Karpas-422 (cell line): Measurements from ENCODE around the gene SARS2. TPM values are rescaled to one million over a fixed set of nuclear protein-coding genes. Genes with fewer than 3 reads are reported as not detected.
"Not testable (repeated sequence)": the region's sequence is repeated elsewhere in the genome, so short reads cannot be mapped to it uniquely, and the experiment has no call there.

Experiments used
- DNase-seq: peaks from one replicate; pipeline ENCODE4 v3.0.0-alpha.2; 2015
- H2AFZ ChIP-seq: fragments of 200-600 bp; sonication (generic); 2 replicates; pipeline ENCODE4 v1.6.1; 2014; ENCODE audit warnings: antibody characterized with exemption, low read length, mixed read lengths
- H3K27ac ChIP-seq: fragments of 200-600 bp; sonication (generic); 2 replicates; pipeline ENCODE4 v1.5.1; 2014; ENCODE audit warnings: mild to moderate bottlenecking, low read length, moderate library complexity
- H3K27me3 ChIP-seq: fragments of 200-600 bp; sonication (generic); 2 replicates; pipeline ENCODE4 v1.6.1; 2014; ENCODE audit warnings: low read length, mixed read lengths
- H3K36me3 ChIP-seq: fragments of 200-600 bp; sonication (generic); 2 replicates; pipeline ENCODE4 v1.6.1; 2014; ENCODE audit warnings: low read length, mixed read lengths; ENCODE audit not compliant: insufficient read depth
- H3K4me1 ChIP-seq: fragments of 200-600 bp; sonication (generic); 2 replicates; pipeline ENCODE4 v1.6.1; 2014; ENCODE audit warnings: mild to moderate bottlenecking, low read length, mixed read lengths
- H3K4me2 ChIP-seq: fragments of 200-600 bp; sonication (generic); 2 replicates; pipeline ENCODE4 v1.6.1; 2014; ENCODE audit warnings: low read length, low read depth, mild to moderate bottlenecking; ENCODE audit not compliant: poor library complexity, severe bottlenecking
- H3K4me3 ChIP-seq: fragments of 200-600 bp; sonication (generic); 2 replicates; pipeline ENCODE4 v1.5.1; 2014; ENCODE audit warnings: mild to moderate bottlenecking, antibody characterized with exemption, low read length, mixed read lengths
- H3K79me2 ChIP-seq: fragments of 200-600 bp; sonication (generic); 2 replicates; pipeline ENCODE4 v1.6.1; 2014; ENCODE audit warnings: mild to moderate bottlenecking, low read length, mixed read lengths
- H3K9ac ChIP-seq: fragments of 200-600 bp; sonication (generic); 2 replicates; pipeline ENCODE4 v1.6.0; 2014; ENCODE audit warnings: low read length
- H3K9me2 ChIP-seq: fragments of 200-600 bp; sonication (generic), shearing (Covaris generic); replicated peaks from 2 replicates; pipeline ENCODE4 v1.6.0; 2014; ENCODE audit warnings: mild to moderate bottlenecking, low read length, moderate library complexity; ENCODE audit not compliant: insufficient read depth
- H3K9me3 ChIP-seq: fragments of 300-700, 200-600 bp; sonication (generic); 2 replicates; pipeline ENCODE4 v1.6.1; 2014; ENCODE audit warnings: low read length, mixed read lengths
- H4K20me1 ChIP-seq: fragments of 200-600 bp; sonication (generic); 2 replicates; pipeline ENCODE4 v1.6.1; 2014; ENCODE audit warnings: mild to moderate bottlenecking, antibody characterized with exemption, low read length, low read depth; ENCODE audit not compliant: insufficient read depth
- total RNA-seq: library from RNA; depleted of rRNA; stranded (reverse); fragments of >200 nt; shearing (Covaris generic); gene quantifications from 2 replicates; pipeline ENCODE4 v1.2.3, GENCODE V29; 2014; ENCODE audit warnings: low replicate concordance

Gene SARS2
- total RNA-seq, 1 experiment from 2014 or later: 16.8 TPM

GRCh38 chr19:38941979-38942378, 11.4 kb upstream of the SARS2 start:
- no peak for DNase-seq
- no peaks in the 10 kb centered on the region for H4K20me1 ChIP-seq
- H3K4me3 ChIP-seq: no peak overlapping the region
- H3K27me3 ChIP-seq: no peaks in the 10 kb centered on the region
- H3K79me2 ChIP-seq: no peaks in the 10 kb centered on the region
- H2AFZ ChIP-seq: no peak overlapping the region
- H3K9me2 ChIP-seq: no peaks in the 10 kb centered on the region
- no peak overlapping the region for H3K4me2 ChIP-seq
- H3K36me3 ChIP-seq: no peaks in the 10 kb centered on the region
- no peak overlapping the region for H3K27ac ChIP-seq
- H3K9me3 ChIP-seq: no peaks in the 10 kb centered on the region
- no peaks in the 10 kb centered on the region for H3K4me1 ChIP-seq
- no peak overlapping the region for H3K9ac ChIP-seq

- H3K4me2 ChIP-seq, H3K36me3 ChIP-seq, H3K4me1 ChIP-seq, H3K9me2 ChIP-seq, H3K27ac ChIP-seq, H4K20me1 ChIP-seq, H3K79me2 ChIP-seq, H3K27me3 ChIP-seq, H3K9me3 ChIP-seq, H2AFZ ChIP-seq, H3K4me3 ChIP-seq, DNase-seq, H3K9ac ChIP-seq: not testable (repeated sequence)
Observed at GRCh38 chr19:38941466-38941865, 10.9 kb upstream of the SARS2 start.

- Histone ChIP-seq H3K36me3 (no peaks in the 10 kb centered on the region), H3K27me3 (no peaks in the 10 kb centered on the region), H2AFZ (no peak overlapping the region), H3K4me1 (no peaks in the 10 kb centered on the region), H3K79me2 (no peaks in the 10 kb centered on the region), H4K20me1 (no peaks in the 10 kb centered on the region), H3K4me2 (no peak overlapping the region), H3K27ac (no peak overlapping the region), H3K4me3 (no peak overlapping the region), H3K9me2 (no peaks in the 10 kb centered on the region), H3K9ac (no peak overlapping the region), H3K9me3 (no peaks in the 10 kb centered on the region)
- no peak for DNase-seq
Observed at GRCh38 chr19:38939957-38940356, 9.4 kb upstream of the SARS2 start.

- no peak overlapping the region for H3K27ac ChIP-seq
- no peaks in the 10 kb centered on the region for H3K9me2 ChIP-seq
- H3K9me3 ChIP-seq: no peaks in the 10 kb centered on the region
- H3K36me3 ChIP-seq: peaks cover 18% of the 10 kb centered on the region
- H3K9ac ChIP-seq: no peak overlapping the region
- H2AFZ ChIP-seq: no peak overlapping the region
- H3K4me1 ChIP-seq: peaks cover 16% of the 10 kb centered on the region
- H3K4me2 ChIP-seq: no peak overlapping the region
- no peak overlapping the region for H3K4me3 ChIP-seq
- no peak for DNase-seq
- peaks cover 5% of the 10 kb centered on the region; the same call in 1 of the 2 replicates for H4K20me1 ChIP-seq
- no peaks in the 10 kb centered on the region for H3K27me3 ChIP-seq
- peaks cover 31% of the 10 kb centered on the region for H3K79me2 ChIP-seq
Observed at GRCh38 chr19:38933544-38933943, 3.0 kb upstream of the SARS2 start.

GRCh38 chr19:38932425-38933179, 2.0 kb upstream of the SARS2 start:
- DNase-seq: peak; percentile 73
- no peak overlapping the region for H3K9ac ChIP-seq
- no peak overlapping the region for H3K4me2 ChIP-seq
- peaks cover 5% of the 10 kb centered on the region; the same call in 1 of the 2 replicates for H4K20me1 ChIP-seq
- H3K9me3 ChIP-seq: no peaks in the 10 kb centered on the region
- peaks cover 16% of the 10 kb centered on the region for H3K4me1 ChIP-seq
- no peak overlapping the region for H3K4me3 ChIP-seq
- no peaks in the 10 kb centered on the region for H3K9me2 ChIP-seq
- peaks cover 40% of the 10 kb centered on the region for H3K79me2 ChIP-seq
- H3K27me3 ChIP-seq: no peaks in the 10 kb centered on the region
- H2AFZ ChIP-seq: no peak overlapping the region
- peaks cover 18% of the 10 kb centered on the region for H3K36me3 ChIP-seq
- no peak overlapping the region for H3K27ac ChIP-seq

GRCh38 chr19:38931521-38931793, 894 bp upstream of the SARS2 start:
- peak overlapping the region; percentile 96 for H3K4me3 ChIP-seq
- H3K9ac ChIP-seq: peak overlapping the region; percentile 95
- peaks cover 5% of the 10 kb centered on the region; the same call in 1 of the 2 replicates for H4K20me1 ChIP-seq
- peaks cover 18% of the 10 kb centered on the region for H3K36me3 ChIP-seq
- no peak overlapping the region for H3K27ac ChIP-seq
- H3K9me3 ChIP-seq: no peaks in the 10 kb centered on the region
- no peak for DNase-seq
- peaks cover 16% of the 10 kb centered on the region for H3K4me1 ChIP-seq
- no peak overlapping the region for H2AFZ ChIP-seq
- H3K27me3 ChIP-seq: no peaks in the 10 kb centered on the region
- peaks cover 43% of the 10 kb centered on the region for H3K79me2 ChIP-seq
- H3K9me2 ChIP-seq: no peaks in the 10 kb centered on the region
- H3K4me2 ChIP-seq: peak overlapping the region; percentile 94

- peak; percentile 100 for DNase-seq
- Histone ChIP-seq H3K36me3 (peaks cover 18% of the 10 kb centered on the region), H3K27ac (peak within 1 kb of the TSS; percentile 54; the same call in 1 of the 2 replicates), H3K4me3 (peak within 1 kb of the TSS; percentile 96), H2AFZ (peak within 1 kb of the TSS; percentile 76; the same call in 1 of the 2 replicates), H3K27me3 (no peaks in the 10 kb centered on the region), H3K9me2 (no peaks in the 10 kb centered on the region), H3K9me3 (no peaks in the 10 kb centered on the region), H4K20me1 (peaks cover 5% of the 10 kb centered on the region; the same call in 1 of the 2 replicates), H3K9ac (peak within 1 kb of the TSS; percentile 95), H3K4me2 (peak within 1 kb of the TSS; percentile 94), H3K4me1 (peaks cover 16% of the 10 kb centered on the region), H3K79me2 (peaks cover 43% of the 10 kb centered on the region)
Observed at GRCh38 chr19:38930776-38931520, 385 bp upstream of the SARS2 start, which contains the start of gene MRPS12. MRPS12 (plus strand) TSS chr19:38930944; CDS start chr19:38931295, 351 bp downstream.

GRCh38 chr19:38928391-38929001, 2.1 kb downstream of the SARS2 start:
- H3K4me2 ChIP-seq: no peak overlapping the region
- H3K9me2 ChIP-seq: no peaks in the 10 kb centered on the region
- no peaks in the 10 kb centered on the region for H3K27me3 ChIP-seq
- H2AFZ ChIP-seq: no peak overlapping the region
- H3K9ac ChIP-seq: no peak overlapping the region
- H4K20me1 ChIP-seq: peaks cover 5% of the 10 kb centered on the region; the same call in 1 of the 2 replicates
- no peak overlapping the region for H3K27ac ChIP-seq
- peaks cover 16% of the 10 kb centered on the region for H3K4me1 ChIP-seq
- DNase-seq: no peak
- H3K4me3 ChIP-seq: no peak overlapping the region
- peaks cover 20% of the 10 kb centered on the region for H3K36me3 ChIP-seq
- peaks cover 43% of the 10 kb centered on the region for H3K79me2 ChIP-seq
- no peaks in the 10 kb centered on the region for H3K9me3 ChIP-seq
